Osteocyte (in vitro differentiated cells): ENCODE results near the gene KIF16B. TPM values are rescaled to one million over a fixed set of nuclear protein-coding genes. Genes with fewer than 3 reads are reported as not detected.

Experiments
- DNase-seq: peaks from one replicate; pipeline ENCODE4 v3.0.0; 2021; ENCODE audit warnings: mixed read lengths; ENCODE audit not compliant: unreplicated experiment; ENCODE audit errors: extremely low spot score
- H3K27ac Mint-ChIP-seq: one replicate; pipeline ENCODE4 v1.8.0; 2021; ENCODE audit warnings: mild to moderate bottlenecking, mixed read lengths; ENCODE audit not compliant: unreplicated experiment
- H3K27me3 Mint-ChIP-seq: one replicate; pipeline ENCODE4 v1.8.0; 2021; ENCODE audit warnings: mixed read lengths; ENCODE audit not compliant: unreplicated experiment
- H3K36me3 Mint-ChIP-seq: one replicate; pipeline ENCODE4 v1.8.0; 2021; ENCODE audit warnings: mixed read lengths; ENCODE audit not compliant: unreplicated experiment
- H3K4me1 Mint-ChIP-seq: one replicate; pipeline ENCODE4 v1.8.0; 2021; ENCODE audit warnings: mixed read lengths; ENCODE audit not compliant: unreplicated experiment
- H3K4me3 Mint-ChIP-seq: one replicate; pipeline ENCODE4 v1.8.0; 2021; ENCODE audit warnings: mild to moderate bottlenecking, moderate library complexity, mixed read lengths; ENCODE audit not compliant: unreplicated experiment
- H3K9me3 Mint-ChIP-seq: one replicate; pipeline ENCODE4 v1.8.0; 2021; ENCODE audit warnings: mixed read lengths; ENCODE audit not compliant: unreplicated experiment
- CTCF ChIP-seq: fragments of 200-600 bp; sonication (generic); IDR thresholded peaks from 2 replicates; pipeline ENCODE4 v1.5.0; 2021; ENCODE audit warnings: antibody characterized with exemption, mild to moderate bottlenecking, moderate library complexity
- total RNA-seq: library from RNA; stranded (reverse); gene quantifications from 2 replicates; pipeline ENCODE4 v1.2.1, GENCODE V29; 2021

KIF16B gene
- total RNA-seq, 1 donor from 2014 or later, result 10.2 TPM

DNA sequence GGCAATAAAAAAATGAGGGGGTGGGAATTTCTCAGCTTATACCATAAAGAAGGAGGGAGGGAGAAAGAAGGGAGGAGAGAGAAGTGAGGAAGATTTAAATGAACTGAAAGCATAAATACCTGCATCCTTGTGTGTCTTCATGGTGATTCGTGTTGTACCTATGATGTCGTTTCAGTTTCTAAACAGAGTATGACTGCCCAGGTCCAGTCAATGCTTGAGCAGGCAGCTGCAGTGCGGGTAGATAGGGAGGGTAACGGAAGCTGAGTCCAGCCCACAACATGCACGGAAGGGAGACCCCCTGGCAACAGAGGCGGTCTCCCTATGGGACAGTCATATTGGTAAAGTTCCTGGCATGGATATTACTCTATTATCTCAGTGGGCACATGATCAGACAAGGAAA is 184.5 kb downstream of the KIF16B start:
- Mint-ChIP-seq H3K27me3 (no peaks in the 10 kb centered on the region), H3K9me3 (no peaks in the 10 kb centered on the region), H3K4me3 (no peak overlapping the region), H3K27ac (no peak overlapping the region), H3K4me1 (no peaks in the 10 kb centered on the region), H3K36me3 (peaks cover 7% of the 10 kb centered on the region)
- no peak for TF ChIP-seq CTCF
- DNase-seq, result no peak

- Mint-ChIP-seq H3K4me1 (no peaks in the 10 kb centered on the region), H3K36me3 (peaks cover 7% of the 10 kb centered on the region), H3K4me3 (no peak overlapping the region), H3K27ac (no peak overlapping the region), H3K9me3 (no peaks in the 10 kb centered on the region), H3K27me3 (no peaks in the 10 kb centered on the region)
- TF ChIP-seq CTCF, result no peak
- no peak for DNase-seq
These were observed 185.6 kb downstream of the KIF16B start for GRCh38 chr20:16387666-16388065.

- Mint-ChIP-seq H3K4me3 (no peak overlapping the region), H3K36me3 (peaks cover 3% of the 10 kb centered on the region), H3K27ac (no peak overlapping the region), H3K4me1 (no peaks in the 10 kb centered on the region), H3K9me3 (no peaks in the 10 kb centered on the region), H3K27me3 (no peaks in the 10 kb centered on the region)
- no peak for DNase-seq
- no peak for TF ChIP-seq CTCF
These were observed 187.4 kb downstream of the KIF16B start for GRCh38 chr20:16385891-16386290.

DNA sequence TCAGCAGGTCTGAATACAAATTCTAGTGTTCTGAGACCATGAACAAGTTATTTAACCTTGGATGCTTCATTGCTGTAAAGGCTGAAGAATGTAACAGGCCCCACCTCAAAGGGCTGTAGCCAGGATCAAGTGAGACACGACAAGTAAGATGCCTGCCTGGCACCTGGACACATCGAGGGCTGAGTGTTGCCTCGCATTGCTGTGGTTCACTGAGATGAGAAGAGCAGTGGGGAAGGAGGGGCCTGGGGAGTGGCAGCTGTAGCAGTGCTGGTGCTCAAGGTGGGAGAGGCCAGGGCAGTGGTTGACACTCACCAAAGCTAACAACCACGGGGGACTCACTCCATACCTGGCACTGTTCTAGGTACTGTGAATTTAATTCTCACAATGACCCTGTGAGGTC is 187.8 kb downstream of the KIF16B start:
- H3K4me1 Mint-ChIP-seq, result no peaks in the 10 kb centered on the region
- no peaks in the 10 kb centered on the region for H3K27me3 Mint-ChIP-seq
- H3K36me3 Mint-ChIP-seq, result peaks cover 3% of the 10 kb centered on the region
- no peak for DNase-seq
- H3K27ac Mint-ChIP-seq, result no peak overlapping the region
- no peak for TF ChIP-seq CTCF
- no peaks in the 10 kb centered on the region for H3K9me3 Mint-ChIP-seq
- H3K4me3 Mint-ChIP-seq, result no peak overlapping the region

- DNase-seq, result no peak
- H3K27me3 Mint-ChIP-seq, result no peaks in the 10 kb centered on the region
- TF ChIP-seq CTCF, result no peak
These were observed 191.8 kb downstream of the KIF16B start for GRCh38 chr20:16381444-16381843.

More at GRCh38 chr20:16381444-16381843, 191.8 kb downstream of the KIF16B start:
- Mint-ChIP-seq H3K27ac (no peak overlapping the region), H3K9me3 (no peaks in the 10 kb centered on the region), H3K4me1 (no peaks in the 10 kb centered on the region), H3K4me3 (no peak overlapping the region), H3K36me3 (peaks cover 14% of the 10 kb centered on the region)
